SK-N-SH (cell line): ENCODE results near the gene OGN. TPM values are rescaled to one million over a fixed set of nuclear protein-coding genes. Genes with fewer than 3 reads are reported as not detected.

ENCODE experiments used
- CTCF ChIA-PET: fragments of 300-600, 350-600 bp; formaldehyde crosslinking; extraction: SDS; loops from one replicate; lab custom pipeline; 2021; lab: Yijun Ruan, JAX
- POLR2A ChIA-PET: fragments of 350-600 bp; sonication (Branson Sonifier 250); formaldehyde crosslinking; extraction: SDS; loops from one replicate; lab custom pipeline; 2020; ENCODE audit warnings: antibody characterized with exemption, inconsistent platforms; lab: Yijun Ruan, JAX
- DNase-seq: peaks from one replicate; pipeline ENCODE4 v3.0.0; 2012
- H2AFZ ChIP-seq: fragments of 200-600 bp; sonication (generic); 2 replicates; pipeline ENCODE4 v1.8.1; 2016; ENCODE audit warnings: antibody characterized with exemption, mild to moderate bottlenecking, low read depth
- H3F3A ChIP-seq: fragments of 200-600 bp; sonication (generic); replicated peaks from 2 replicates; pipeline ENCODE3; 2016; ENCODE audit warnings: antibody characterized with exemption, mild to moderate bottlenecking; ENCODE audit not compliant: insufficient read depth
- H3K27ac ChIP-seq, 2 experiments: fragments of 200-500 bp in 1 of 2; fragments of 200-600 bp in 1 of 2; sonication (Bioruptor generic) in 1 of 2; sonication (generic), shearing (Covaris generic) in 1 of 2; 2 replicates each; pipeline versions ENCODE4 v1.5.1 to v1.6.1; 2014 to 2016; ENCODE audit warnings: low read depth in 2 of 2, inconsistent platforms in 1 of 2, low read length in 1 of 2, mild to moderate bottlenecking in 1 of 2, mixed read lengths in 1 of 2
- H3K27me3 ChIP-seq: fragments of 200-600 bp; sonication (generic), shearing (Covaris generic); 2 replicates; pipeline ENCODE4 v1.6.1; 2016; ENCODE audit warnings: mixed run types; ENCODE audit not compliant: insufficient read depth
- H3K36me3 ChIP-seq, 2 experiments: fragments of 200-500 bp in 1 of 2; fragments of 200-600 bp in 1 of 2; sonication (Bioruptor generic) in 1 of 2; sonication (generic) in 1 of 2; replicated peaks in 1 of 2; 2 replicates each; pipeline versions ENCODE3 to v1.5.1; 2014 to 2016; ENCODE audit warnings: low read length in 1 of 2, mild to moderate bottlenecking in 1 of 2; ENCODE audit not compliant: insufficient read depth in 2 of 2, control insufficient read depth in 1 of 2
- H3K4me1 ChIP-seq, 2 experiments: fragments of 200-500 bp in 1 of 2; fragments of 200-600 bp in 1 of 2; sonication (Bioruptor generic) in 1 of 2; sonication (generic), shearing (Covaris generic) in 1 of 2; 2 replicates each; pipeline versions ENCODE4 v1.5.1 to v1.6.1; 2014 to 2016; ENCODE audit warnings: low read depth in 1 of 2, low read length in 1 of 2, mixed run types in 1 of 2; ENCODE audit not compliant: insufficient read depth in 2 of 2, control insufficient read depth in 1 of 2
- H3K4me2 ChIP-seq: fragments of 200-600 bp; sonication (generic), shearing (Covaris generic); 2 replicates; pipeline ENCODE4 v1.6.1; 2017; ENCODE audit warnings: mixed run types
- H3K4me3 ChIP-seq, 2 experiments: fragments of 200-500 bp in 1 of 2; fragments of 200-600 bp in 1 of 2; sonication (Bioruptor generic) in 1 of 2; sonication (generic), shearing (Covaris generic) in 1 of 2; 2 replicates each; pipeline versions ENCODE4 v1.5.1 to v1.8.1; 2014 to 2016; ENCODE audit warnings: low read depth in 2 of 2, inconsistent platforms in 1 of 2, low read length in 1 of 2, mild to moderate bottlenecking in 1 of 2, mixed read lengths in 1 of 2, moderate library complexity in 1 of 2
- H3K79me2 ChIP-seq: fragments of 200-600 bp; sonication (generic); 2 replicates; pipeline ENCODE4 v1.8.1; 2017; ENCODE audit warnings: mild to moderate bottlenecking; ENCODE audit not compliant: insufficient read depth
- H3K9ac ChIP-seq: fragments of 200-600 bp; sonication (generic); 2 replicates; pipeline ENCODE4 v1.6.1; 2017; ENCODE audit warnings: mixed run types
- H3K9me2 ChIP-seq: fragments of 200-600 bp; sonication (generic); 2 replicates; pipeline ENCODE4 v1.6.1; 2017; ENCODE audit warnings: mixed run types
- H3K9me3 ChIP-seq: fragments of 200-600 bp; sonication (generic); 2 replicates; pipeline ENCODE4 v1.6.1; 2017; ENCODE audit warnings: mixed run types, mild to moderate bottlenecking, moderate library complexity
- H4K20me1 ChIP-seq: fragments of 200-600 bp; sonication (generic); 2 replicates; pipeline ENCODE4 v1.6.1; 2017; ENCODE audit warnings: mild to moderate bottlenecking, mixed run types; ENCODE audit not compliant: insufficient read depth
- FOSL2 ChIP-seq: IDR thresholded peaks from 2 replicates; pipeline ENCODE4 v1.4.0; 2012; ENCODE audit warnings: low read depth, mild to moderate bottlenecking, moderate library complexity, borderline replicate concordance
- GABPA ChIP-seq: IDR thresholded peaks from 2 replicates; pipeline ENCODE4 v1.4.0; 2012; ENCODE audit warnings: low read depth, mild to moderate bottlenecking
- GATA2 ChIP-seq: sonication (generic); formaldehyde crosslinking; IDR thresholded peaks from 2 replicates; pipeline ENCODE4 v1.5.0; 2020; ENCODE audit warnings: mild to moderate bottlenecking, missing genetic modification reagents
- MEF2A ChIP-seq: IDR thresholded peaks from 2 replicates; pipeline ENCODE4 v1.4.0; 2012; ENCODE audit warnings: low read depth, borderline replicate concordance
- MXI1 ChIP-seq: IDR thresholded peaks from 2 replicates; pipeline ENCODE4 v1.6.1; 2012; ENCODE audit warnings: mild to moderate bottlenecking, low read depth, low read length, improper control_type of control experiment
- NRF1 ChIP-seq: IDR thresholded peaks from 2 replicates; pipeline ENCODE4 v1.6.1; 2012; ENCODE audit warnings: low read depth, mild to moderate bottlenecking, low read length
- PBX3 ChIP-seq: IDR thresholded peaks from 2 replicates; pipeline ENCODE4; 2012
- RAD21 ChIP-seq: IDR thresholded peaks from 2 replicates; pipeline ENCODE4 v1.6.1; 2012; ENCODE audit warnings: mild to moderate bottlenecking, low read length
- RFX5 ChIP-seq: IDR thresholded peaks from 2 replicates; pipeline ENCODE4 v1.6.1; 2012; ENCODE audit warnings: mild to moderate bottlenecking, improper control_type of control experiment, low read length
- SIN3A ChIP-seq: IDR thresholded peaks from 2 replicates; pipeline ENCODE4 v1.6.1; 2012; ENCODE audit warnings: low read depth, mild to moderate bottlenecking, low read length, moderate library complexity, borderline replicate concordance
- SMC3 ChIP-seq: IDR thresholded peaks from 2 replicates; pipeline ENCODE4 v1.6.1; 2012; ENCODE audit warnings: low read depth, low read length, improper control_type of control experiment
- TAF1 ChIP-seq: IDR thresholded peaks from 2 replicates; pipeline ENCODE4 v1.6.1; 2012; ENCODE audit warnings: low read depth, mild to moderate bottlenecking, low read length, moderate library complexity, borderline replicate concordance
- TCF12 ChIP-seq: IDR thresholded peaks from 2 replicates; pipeline ENCODE4 v1.4.0; 2012
- YY1 ChIP-seq: IDR thresholded peaks from 2 replicates; pipeline ENCODE4 v1.4.0; 2012; ENCODE audit warnings: low read depth, mild to moderate bottlenecking
- WGBS: methylation state at CpG from one replicate; pipeline ENCODE4 v1.1.6; 2017; ENCODE audit warnings: low lambda C conversion rate; 5-methylcytosine and 5-hydroxymethylcytosine counted together
- polyA plus RNA-seq, 3 experiments: library from polyadenylated mRNA; depleted of rRNA; stranded (reverse); fragments of >200 nt; gene quantifications; 2 replicates each; pipeline ENCODE4 v1.2.3, GENCODE V29; 2012
- TF ChIP-seq, protein P1 (sequence below): IDR thresholded peaks from 2 replicates; pipeline ENCODE4 v1.6.1; 2012; ENCODE audit warnings: mild to moderate bottlenecking, low read depth, low read length, moderate library complexity
- TF ChIP-seq, protein P2 (sequence below): fragments of 200-600 bp; sonication (generic); IDR thresholded peaks from 2 replicates; pipeline ENCODE4 v1.6.1; 2017; ENCODE audit warnings: antibody characterized with exemption, mild to moderate bottlenecking, moderate library complexity

OGN gene
- polyA plus RNA-seq, 1 of the 3 experiments (the other 2 are of a cell fraction), result 0.03 TPM

DNA sequence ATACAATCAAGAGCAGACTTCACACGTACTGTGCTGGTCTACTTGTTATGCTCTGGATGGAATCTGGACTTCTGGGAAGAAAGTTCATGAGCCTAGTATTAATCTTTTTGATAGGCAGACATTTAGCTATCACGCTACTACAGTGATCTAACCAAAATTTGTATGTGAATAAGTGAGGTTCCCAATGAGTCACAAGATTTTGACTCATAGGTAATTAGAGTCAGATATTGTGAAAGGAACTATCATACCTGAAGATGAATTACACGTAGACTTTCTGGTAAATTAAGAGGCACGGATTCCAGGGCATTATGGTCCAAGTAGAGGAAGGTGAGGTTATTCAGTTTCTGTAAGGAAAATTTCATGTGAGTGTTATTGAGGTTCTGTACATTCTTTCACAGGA lies 18.4 kb downstream of the OGN start:
- H3F3A ChIP-seq, result peaks cover 15% of the 10 kb centered on the region
- no peak for DNase-seq
- H3K36me3 ChIP-seq, result no peaks in the 10 kb centered on the region
- no peaks in the 10 kb centered on the region for H3K9me3 ChIP-seq
- no peak overlapping the region for H3K9ac ChIP-seq
- 92% methylated on average over 4 of the region's 4 CpGs for WGBS
- TF ChIP-seq GATA2 (CRISPR knock-in tag) (no peak), RFX5 (no peak), MXI1 (no peak), PBX3 (no peak), FOSL2 (0 out of 2 replicates have a peak, but pooled peaks have one; percentile 27)
- no peak overlapping the region for H3K4me2 ChIP-seq
- H4K20me1 ChIP-seq, result no peaks in the 10 kb centered on the region
- no peak overlapping the region for H3K4me3 ChIP-seq
- H3K4me1 ChIP-seq, result peaks cover 4 to 14% of the 10 kb centered on the region in 2 experiments; a peak in 3 of 4 replicates
- H3K27ac ChIP-seq, result peak overlapping the region in 1 of 2 experiments; percentile 80; a peak in 2 of 4 replicates
- no peak overlapping the region for H2AFZ ChIP-seq
- H3K79me2 ChIP-seq, result no peaks in the 10 kb centered on the region
- CTCF ChIA-PET, result no interaction called here
- H3K27me3 ChIP-seq, result no peaks in the 10 kb centered on the region
- POLR2A ChIA-PET, result no interaction called here
- no peaks in the 10 kb centered on the region for H3K9me2 ChIP-seq

DNA sequence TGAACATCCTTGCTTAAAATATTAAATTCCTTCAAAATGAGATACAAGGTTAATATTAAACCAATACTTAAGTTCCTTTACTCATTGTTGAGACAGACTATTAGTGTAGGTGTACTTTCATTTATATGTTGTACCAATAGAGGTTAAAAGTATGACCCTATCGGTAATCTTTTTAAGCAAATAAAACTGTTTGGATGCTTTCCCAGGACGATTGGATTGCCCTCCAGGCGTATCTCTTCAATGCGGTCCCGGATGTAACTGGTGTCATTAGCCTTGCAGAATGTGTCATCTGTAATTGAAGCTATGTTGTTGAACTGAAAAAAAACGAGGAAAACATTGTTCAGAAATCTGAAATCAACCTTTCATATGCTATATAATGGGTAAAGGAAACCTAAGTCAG lies 18.9 kb downstream of the OGN start:
- Histone ChIP-seq H3K27me3 (no peaks in the 10 kb centered on the region), H3K27ac (peak overlapping the region; percentile 65 to 80), H3K4me2 (no peak overlapping the region), H3K9me2 (no peaks in the 10 kb centered on the region), H3K4me3 (no peak overlapping the region), H3K36me3 (no peaks in the 10 kb centered on the region), H3K79me2 (no peaks in the 10 kb centered on the region), H4K20me1 (no peaks in the 10 kb centered on the region), H3K9me3 (no peaks in the 10 kb centered on the region), H2AFZ (peak overlapping the region; percentile 19; the same call in 1 of the 2 replicates), H3K4me1 (peaks cover 4 to 19% of the 10 kb centered on the region in 2 experiments; a peak in 3 of 4 replicates), H3F3A (peaks cover 15% of the 10 kb centered on the region), H3K9ac (no peak overlapping the region)
- TF ChIP-seq TCF12, result no peak
- no peak for TF ChIP-seq YY1
- TF ChIP-seq, protein P1, sequence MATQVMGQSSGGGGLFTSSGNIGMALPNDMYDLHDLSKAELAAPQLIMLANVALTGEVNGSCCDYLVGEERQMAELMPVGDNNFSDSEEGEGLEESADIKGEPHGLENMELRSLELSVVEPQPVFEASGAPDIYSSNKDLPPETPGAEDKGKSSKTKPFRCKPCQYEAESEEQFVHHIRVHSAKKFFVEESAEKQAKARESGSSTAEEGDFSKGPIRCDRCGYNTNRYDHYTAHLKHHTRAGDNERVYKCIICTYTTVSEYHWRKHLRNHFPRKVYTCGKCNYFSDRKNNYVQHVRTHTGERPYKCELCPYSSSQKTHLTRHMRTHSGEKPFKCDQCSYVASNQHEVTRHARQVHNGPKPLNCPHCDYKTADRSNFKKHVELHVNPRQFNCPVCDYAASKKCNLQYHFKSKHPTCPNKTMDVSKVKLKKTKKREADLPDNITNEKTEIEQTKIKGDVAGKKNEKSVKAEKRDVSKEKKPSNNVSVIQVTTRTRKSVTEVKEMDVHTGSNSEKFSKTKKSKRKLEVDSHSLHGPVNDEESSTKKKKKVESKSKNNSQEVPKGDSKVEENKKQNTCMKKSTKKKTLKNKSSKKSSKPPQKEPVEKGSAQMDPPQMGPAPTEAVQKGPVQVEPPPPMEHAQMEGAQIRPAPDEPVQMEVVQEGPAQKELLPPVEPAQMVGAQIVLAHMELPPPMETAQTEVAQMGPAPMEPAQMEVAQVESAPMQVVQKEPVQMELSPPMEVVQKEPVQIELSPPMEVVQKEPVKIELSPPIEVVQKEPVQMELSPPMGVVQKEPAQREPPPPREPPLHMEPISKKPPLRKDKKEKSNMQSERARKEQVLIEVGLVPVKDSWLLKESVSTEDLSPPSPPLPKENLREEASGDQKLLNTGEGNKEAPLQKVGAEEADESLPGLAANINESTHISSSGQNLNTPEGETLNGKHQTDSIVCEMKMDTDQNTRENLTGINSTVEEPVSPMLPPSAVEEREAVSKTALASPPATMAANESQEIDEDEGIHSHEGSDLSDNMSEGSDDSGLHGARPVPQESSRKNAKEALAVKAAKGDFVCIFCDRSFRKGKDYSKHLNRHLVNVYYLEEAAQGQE, result no peak
- no peak for TF ChIP-seq NRF1
- TF ChIP-seq RAD21, result no peak
- no peak for TF ChIP-seq SIN3A
- TF ChIP-seq, protein P2, sequence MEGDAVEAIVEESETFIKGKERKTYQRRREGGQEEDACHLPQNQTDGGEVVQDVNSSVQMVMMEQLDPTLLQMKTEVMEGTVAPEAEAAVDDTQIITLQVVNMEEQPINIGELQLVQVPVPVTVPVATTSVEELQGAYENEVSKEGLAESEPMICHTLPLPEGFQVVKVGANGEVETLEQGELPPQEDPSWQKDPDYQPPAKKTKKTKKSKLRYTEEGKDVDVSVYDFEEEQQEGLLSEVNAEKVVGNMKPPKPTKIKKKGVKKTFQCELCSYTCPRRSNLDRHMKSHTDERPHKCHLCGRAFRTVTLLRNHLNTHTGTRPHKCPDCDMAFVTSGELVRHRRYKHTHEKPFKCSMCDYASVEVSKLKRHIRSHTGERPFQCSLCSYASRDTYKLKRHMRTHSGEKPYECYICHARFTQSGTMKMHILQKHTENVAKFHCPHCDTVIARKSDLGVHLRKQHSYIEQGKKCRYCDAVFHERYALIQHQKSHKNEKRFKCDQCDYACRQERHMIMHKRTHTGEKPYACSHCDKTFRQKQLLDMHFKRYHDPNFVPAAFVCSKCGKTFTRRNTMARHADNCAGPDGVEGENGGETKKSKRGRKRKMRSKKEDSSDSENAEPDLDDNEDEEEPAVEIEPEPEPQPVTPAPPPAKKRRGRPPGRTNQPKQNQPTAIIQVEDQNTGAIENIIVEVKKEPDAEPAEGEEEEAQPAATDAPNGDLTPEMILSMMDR, result no peak
- TF ChIP-seq TAF1, result no peak
- TF ChIP-seq MEF2A, result no peak
- no peak for TF ChIP-seq SMC3
- TF ChIP-seq GABPA, result no peak
- no peak for TF ChIP-seq PBX3
- DNase-seq, result no peak
- ChIA-PET POLR2A (no interaction called here), CTCF (interaction anchor here (0.6 kb wide), 1 partner anchor 98 kb away, joined by 3 read pairs; no protein-coding TSS in a partner anchor)
- 57% methylated on average over 6 of the region's 6 CpGs for WGBS
